KG1 (cell line): ENCODE measurements around the gene MTUS2.
"Not testable (repeated sequence)": the region's sequence is repeated elsewhere in the genome, so short reads cannot be mapped to it uniquely, and the experiment has no call there.

Experiments
- DNase-seq: peaks from one replicate; lab custom pipeline; 2025; lab: John Stamatoyannopoulos, UW

The MTUS2 gene

GRCh38 chr13:28958441-28958840 is 138.3 kb downstream of the MTUS2 start:
- DNase-seq = no peak

- DNase-seq = no peak
Observed at GRCh38 chr13:28964052-28964451, 143.9 kb downstream of the MTUS2 start.

- no peak for DNase-seq
Observed at GRCh38 chr13:28964803-28965202, 144.7 kb downstream of the MTUS2 start.

DNA sequence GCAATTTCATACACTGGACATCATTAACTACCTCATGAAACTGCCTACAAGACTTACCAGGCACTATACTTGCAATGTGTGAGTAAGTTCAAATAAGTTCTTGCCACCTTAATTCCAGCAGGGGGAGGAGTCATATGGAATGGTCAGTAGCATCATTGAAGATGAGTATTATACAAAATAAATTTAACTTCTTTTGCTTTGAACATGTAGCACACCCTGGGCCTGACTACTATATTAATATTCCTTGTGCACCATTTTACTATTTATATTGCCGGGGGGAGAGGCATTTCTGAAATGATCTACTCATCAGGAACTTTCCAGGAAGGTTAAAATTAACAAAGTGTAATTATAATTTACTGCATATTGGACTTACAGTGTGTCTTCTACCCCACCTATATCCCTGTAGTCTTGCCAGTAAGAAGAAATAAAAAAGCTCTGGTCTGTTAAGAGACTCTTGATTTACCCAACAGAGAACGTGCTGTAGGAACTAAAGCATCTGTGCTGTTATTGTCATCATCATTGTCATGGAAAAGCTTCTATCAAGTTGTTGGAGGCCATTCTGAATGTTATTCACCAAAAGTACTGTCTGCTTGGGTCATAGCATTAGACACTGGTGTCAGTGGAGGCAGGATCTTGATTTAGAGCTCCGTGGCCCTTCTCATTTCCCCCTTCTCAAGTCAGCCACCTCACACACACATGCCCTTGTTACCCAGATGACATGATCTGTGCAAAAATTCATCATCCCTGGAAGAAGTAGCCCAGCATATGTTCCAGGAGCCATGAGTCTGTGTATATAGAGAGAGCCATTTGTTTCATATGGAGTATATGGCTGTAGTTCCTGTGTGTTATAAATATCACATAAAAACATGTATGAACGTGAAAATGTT is 147.1 kb downstream of the MTUS2 start:
- no peak for DNase-seq

DNA sequence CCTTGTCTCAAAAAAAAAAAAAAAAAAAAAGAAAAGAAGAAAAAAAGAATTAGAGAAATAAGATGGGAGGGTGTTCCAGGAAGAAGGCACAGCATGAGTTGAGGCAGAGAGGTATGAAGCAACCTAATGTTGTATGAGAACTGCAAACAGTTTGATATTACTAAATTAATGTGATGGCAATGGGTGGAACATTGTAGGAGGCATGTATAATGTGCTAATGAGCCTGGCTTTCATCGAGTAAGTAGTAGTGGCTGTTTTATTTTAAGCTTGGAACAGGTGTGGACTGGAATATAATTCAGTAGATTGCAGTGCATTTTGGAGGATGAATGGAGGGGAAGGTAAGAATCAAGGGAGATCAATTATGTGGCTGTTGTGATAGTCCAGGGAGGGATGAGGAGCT is 156.1 kb downstream of the MTUS2 start:
- DNase-seq = no peak

DNA sequence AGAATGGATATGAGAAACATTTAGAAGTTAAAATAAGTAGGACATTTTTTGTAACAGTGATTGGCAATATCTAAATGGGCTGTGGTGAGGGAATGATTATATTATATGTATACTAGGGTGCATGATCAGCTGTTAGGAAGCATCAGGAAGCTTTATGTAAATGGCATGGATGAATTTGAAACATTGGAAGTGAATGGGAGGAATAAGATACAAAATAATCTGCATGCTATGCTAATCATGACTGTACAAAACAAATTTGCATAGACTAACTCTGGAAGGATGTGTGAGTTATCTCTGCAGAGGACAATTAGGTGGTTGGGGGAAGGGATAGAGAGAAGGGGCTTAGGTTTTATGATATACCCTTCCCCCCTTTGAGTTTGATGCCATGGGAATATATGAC is 156.5 kb downstream of the MTUS2 start:
- DNase-seq = no peak

DNA sequence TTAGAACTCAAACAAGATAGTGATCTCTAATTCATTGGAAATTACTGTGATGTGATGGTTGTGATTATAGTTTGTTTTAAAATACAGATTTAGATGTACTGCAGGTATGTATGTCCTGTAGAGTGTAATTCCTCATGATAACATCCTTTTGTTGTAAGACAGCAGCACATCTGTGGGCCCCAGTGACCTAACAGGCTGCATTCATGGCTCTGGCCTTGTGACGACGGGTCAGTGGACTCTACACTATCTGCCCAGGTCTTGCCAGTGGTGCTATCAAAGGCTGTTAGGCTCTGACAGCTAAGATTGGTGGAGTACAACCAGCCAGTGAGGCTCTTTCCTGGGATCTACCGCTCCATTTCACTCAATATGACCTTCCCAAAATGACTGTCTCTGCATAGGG is 158.4 kb downstream of the MTUS2 start:
- no peak for DNase-seq

GRCh38 chr13:28981530-28981929 is 161.4 kb downstream of the MTUS2 start:
- no peak for DNase-seq

- DNase-seq = no peak
Observed at GRCh38 chr13:28983641-28984040, 163.5 kb downstream of the MTUS2 start.

- no peak for DNase-seq
Observed at GRCh38 chr13:28984326-28984725, 164.2 kb downstream of the MTUS2 start.

GRCh38 chr13:28984825-28985224 is 164.7 kb downstream of the MTUS2 start:
- DNase-seq = no peak

GRCh38 chr13:28990378-28990777 is 170.2 kb downstream of the MTUS2 start:
- DNase-seq = not testable (repeated sequence)

- no peak for DNase-seq
Observed at GRCh38 chr13:28991764-28992163, 171.6 kb downstream of the MTUS2 start.

GRCh38 chr13:29000826-29001225 is 180.7 kb downstream of the MTUS2 start:
- DNase-seq = no peak

DNA sequence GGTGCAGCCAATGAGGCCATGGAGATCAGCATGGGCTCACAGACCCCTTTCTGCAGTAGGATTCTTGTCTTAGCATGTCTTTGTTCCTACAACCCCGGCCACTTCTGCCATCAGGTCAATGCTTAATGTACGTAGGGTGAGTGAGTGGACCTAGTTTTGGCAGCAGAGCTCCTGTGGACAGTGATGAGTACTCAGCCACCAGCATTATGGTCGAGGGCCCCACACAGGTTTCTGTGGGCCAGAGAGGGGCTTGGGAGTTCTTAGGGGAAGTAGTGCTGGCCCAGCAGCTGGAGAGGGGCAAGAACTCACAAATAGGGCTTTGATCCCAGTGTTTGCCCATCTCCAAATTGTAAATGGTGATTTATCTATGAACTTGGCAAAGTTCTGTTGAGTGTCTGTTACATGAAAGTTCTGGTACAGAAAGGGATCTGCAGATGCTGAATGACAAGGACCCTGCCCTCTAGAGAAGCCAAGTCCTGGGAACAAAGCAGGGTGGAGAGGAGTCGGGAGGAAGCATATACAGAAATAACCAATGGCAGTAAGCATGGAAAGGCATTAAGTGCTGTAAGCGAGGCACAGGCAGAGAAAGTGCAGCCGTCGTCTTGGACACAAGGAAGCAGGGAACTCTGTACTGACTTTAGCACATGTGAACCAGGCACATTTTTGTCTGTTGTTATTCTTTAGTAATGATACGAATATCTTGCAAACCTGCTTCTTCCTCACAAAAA is 185.1 kb downstream of the MTUS2 start:
- DNase-seq = no peak

- DNase-seq = no peak
Observed at GRCh38 chr13:29005763-29006120, 185.6 kb downstream of the MTUS2 start.

- no peak for DNase-seq
Observed at GRCh38 chr13:29006359-29006850, 186.3 kb downstream of the MTUS2 start.

- no peak for DNase-seq
Observed at GRCh38 chr13:29008296-29008695, 188.2 kb downstream of the MTUS2 start.

DNA sequence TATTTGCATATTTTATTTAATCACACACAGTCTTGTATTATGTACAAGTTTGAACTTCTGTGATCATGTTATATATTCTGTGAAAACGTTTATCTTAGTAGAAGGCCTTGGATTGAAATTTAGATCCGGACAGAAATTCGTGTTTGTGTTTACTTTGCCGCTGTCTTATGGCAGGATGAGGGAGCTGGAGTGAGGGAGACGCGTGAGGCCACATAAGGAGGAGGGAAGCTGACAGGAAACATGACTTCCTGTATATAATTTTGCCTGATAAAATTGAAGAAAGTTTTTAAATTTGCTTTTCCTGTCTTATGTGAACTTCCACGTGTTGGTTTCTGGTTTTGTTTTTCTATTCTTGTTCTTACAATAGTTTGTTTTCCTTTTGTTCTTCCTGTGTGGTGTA is 200.2 kb downstream of the MTUS2 start:
- DNase-seq = no peak

- DNase-seq = no peak
Observed at GRCh38 chr13:29021311-29021710, 201.2 kb downstream of the MTUS2 start.

- DNase-seq = no peak
Observed at GRCh38 chr13:29021717-29022116, 201.6 kb downstream of the MTUS2 start.

- DNase-seq = no peak
Observed at GRCh38 chr13:29022410-29022809, 202.3 kb downstream of the MTUS2 start.

DNA sequence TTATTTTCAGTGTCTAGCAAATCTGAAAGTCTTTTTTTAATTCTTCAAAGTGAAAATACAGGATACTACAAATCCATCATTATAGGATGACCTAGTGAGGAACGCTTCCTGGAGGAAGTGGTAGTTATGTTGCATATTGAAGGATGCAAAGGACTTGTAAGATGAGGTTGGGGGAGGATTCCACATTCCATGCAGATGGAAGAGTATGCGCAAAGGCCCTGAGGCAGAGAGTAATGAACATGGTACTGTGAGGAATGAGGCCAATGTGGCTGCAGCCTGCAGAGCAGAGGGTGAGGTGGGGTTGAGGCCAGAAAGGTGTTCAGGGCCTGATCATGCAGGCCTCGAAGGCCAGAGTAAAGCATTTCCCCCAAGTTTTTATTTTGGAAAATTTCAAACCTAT is 202.8 kb downstream of the MTUS2 start:
- DNase-seq = no peak
